ENCODE data around the gene ANGEL1. TPM values are rescaled to one million over a fixed set of nuclear protein-coding genes. Genes with fewer than 3 reads are reported as not detected.

The ANGEL1 gene
- total RNA-seq, 1 donor from 2014 or later, result 8.7 TPM

DNA sequence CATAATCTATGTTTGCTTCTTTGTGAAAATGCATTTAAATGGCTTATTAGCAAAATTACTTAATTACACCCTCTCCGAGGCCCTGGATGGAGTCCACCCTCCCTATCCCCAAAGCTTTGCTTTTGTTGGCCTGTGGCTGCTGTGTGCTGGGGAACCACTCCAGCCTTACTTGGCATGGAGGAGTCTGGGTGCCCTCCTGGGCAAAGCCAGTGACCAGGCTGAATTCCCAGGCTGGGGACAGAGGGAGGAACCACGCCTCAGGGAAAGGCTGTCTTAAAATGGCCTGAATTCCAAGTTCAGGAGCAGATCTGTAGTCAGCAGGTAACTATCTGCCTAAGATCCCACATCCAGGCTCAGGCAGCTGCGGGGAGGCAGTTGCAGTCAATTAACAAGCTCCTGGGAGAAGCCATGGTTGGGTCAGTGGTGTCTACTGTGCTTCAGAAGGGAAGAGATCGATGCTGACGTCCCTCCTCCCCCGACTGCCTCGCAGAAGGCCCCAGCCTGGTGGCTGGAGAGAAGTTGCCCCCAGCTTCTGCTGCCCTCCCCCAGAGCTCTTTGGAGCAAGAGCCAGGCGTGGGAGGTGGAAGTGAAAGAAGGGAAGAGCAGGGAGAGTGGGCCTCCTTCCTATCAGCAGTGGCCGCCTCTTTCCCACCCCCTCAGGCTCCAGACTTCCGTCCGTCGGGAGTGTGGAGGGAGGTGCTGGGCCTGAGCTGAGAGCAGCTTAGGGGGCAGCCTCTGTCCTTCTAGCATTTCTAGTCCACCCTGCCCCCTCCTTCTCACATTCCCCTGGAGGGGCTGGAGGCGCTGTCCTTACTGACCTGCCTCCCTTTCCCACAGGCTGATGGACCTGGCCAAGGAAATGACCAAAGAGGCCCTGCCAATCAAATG lies 40.1 kb downstream of the ANGEL1 start:
- DNase-seq (peak; percentile 64), ATAC-seq (ENCODE audit: poor library complexity) (peak; percentile 50)
- intact Hi-C loops (cut with DNase I), result no loop called here

DNA sequence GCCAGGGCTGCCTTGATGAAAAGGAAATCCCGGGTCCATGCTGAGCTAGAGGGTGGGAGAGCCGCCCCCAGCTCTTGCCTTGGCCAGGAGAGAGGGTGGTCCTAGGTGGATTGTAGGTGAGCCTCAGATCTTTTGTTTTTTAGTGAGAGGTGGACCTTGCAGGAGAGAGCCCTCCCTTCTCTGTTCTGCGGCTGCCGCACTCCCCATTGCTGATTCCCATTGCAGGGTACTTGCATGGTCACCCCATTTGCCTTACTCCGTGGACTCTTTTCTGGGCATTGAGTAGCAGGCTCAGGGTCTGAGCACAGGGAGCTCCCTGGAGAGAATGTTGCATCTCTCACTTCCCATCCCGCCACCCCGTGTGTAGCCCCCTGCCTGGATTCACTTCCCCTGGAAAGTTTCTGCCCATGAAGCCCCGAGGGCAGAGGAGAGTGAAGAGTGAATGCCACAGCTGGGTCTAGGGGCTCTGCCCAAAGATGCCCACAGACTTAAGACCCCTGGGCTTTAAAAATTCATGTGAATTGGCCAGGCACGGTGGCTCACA lies 41.2 kb downstream of the ANGEL1 start:
- DNase-seq (no peak), ATAC-seq (ENCODE audit: poor library complexity) (no peak)
- intact Hi-C loops (cut with DNase I), result no loop called here

- intact Hi-C loops (cut with DNase I), result no loop called here
Measured at GRCh38 chr14:76770521-76771436, 41.9 kb downstream of the ANGEL1 start.

GRCh38 chr14:76769636-76770292 lies 42.9 kb downstream of the ANGEL1 start:
- DNase-seq, result no peak
- ATAC-seq (ENCODE audit: poor library complexity), result no peak
- intact Hi-C loops (cut with DNase I), result no loop called here

More at GRCh38 chr14:76770521-76771436, 41.9 kb downstream of the ANGEL1 start:
- DNase-seq, result no peak
- ATAC-seq (ENCODE audit: poor library complexity), result no peak

DNA sequence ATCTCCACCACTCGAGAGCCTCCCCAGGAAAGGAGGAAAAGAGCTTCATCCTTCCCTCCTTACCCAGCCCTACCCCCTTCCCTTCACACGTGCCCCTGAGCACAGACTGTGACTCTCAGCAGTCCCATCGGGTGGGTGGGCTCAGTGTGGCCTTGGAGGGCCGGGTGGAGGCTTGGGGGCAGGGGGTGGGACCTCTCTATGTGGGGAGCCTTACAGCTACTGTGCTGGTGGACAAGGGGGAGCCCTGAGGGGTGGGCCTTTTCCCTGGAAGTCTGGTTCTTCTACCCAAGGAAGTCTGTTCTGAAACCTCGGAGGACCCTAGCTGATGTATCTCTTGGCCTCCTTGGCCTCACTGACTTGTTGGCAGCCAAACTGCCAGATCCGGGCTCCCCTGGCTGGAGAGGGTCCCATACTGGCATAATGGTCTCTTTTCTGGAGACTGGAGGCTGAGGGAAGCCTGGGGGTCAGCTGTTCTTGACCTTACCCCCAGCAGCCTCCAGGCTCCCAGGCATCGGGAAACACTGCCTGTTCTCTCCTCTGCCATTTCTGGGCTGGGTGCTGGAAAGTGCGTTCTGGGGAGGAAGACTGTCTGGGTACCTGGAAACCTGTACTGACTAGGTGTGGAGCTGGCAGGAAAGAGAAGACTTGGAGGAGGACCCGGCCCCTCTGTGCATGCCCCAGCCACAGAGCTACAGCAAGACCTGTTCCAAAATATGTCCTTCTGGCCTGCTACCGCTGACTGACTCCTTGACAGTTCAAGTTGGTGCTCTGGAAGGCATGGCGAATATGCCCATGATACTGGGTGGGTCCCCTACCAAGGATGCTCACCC lies 43.8 kb downstream of the ANGEL1 start:
- no peak for ATAC-seq (ENCODE audit: poor library complexity)
- intact Hi-C loops (cut with DNase I), result no loop called here
- no peak for DNase-seq

- DNase-seq, result peak; percentile 79
- peak; percentile 82 for ATAC-seq (ENCODE audit: poor library complexity)
- intact Hi-C loops (cut with DNase I), result no loop called here
Measured at GRCh38 chr14:76767681-76768656, 44.7 kb downstream of the ANGEL1 start.

GRCh38 chr14:76765461-76765931 lies 47.2 kb downstream of the ANGEL1 start:
- intact Hi-C loops (cut with DNase I), result no loop called here
- ATAC-seq (ENCODE audit: poor library complexity) (no peak), DNase-seq (no peak)

- no peak for ATAC-seq (ENCODE audit: poor library complexity)
- intact Hi-C loops (cut with DNase I), result loop anchor here (5.0 kb wide), 1 partner anchor 36 kb away; no protein-coding TSS in a partner anchor
- no peak for DNase-seq
Measured at GRCh38 chr14:76763096-76764041, 49.3 kb downstream of the ANGEL1 start.

DNA sequence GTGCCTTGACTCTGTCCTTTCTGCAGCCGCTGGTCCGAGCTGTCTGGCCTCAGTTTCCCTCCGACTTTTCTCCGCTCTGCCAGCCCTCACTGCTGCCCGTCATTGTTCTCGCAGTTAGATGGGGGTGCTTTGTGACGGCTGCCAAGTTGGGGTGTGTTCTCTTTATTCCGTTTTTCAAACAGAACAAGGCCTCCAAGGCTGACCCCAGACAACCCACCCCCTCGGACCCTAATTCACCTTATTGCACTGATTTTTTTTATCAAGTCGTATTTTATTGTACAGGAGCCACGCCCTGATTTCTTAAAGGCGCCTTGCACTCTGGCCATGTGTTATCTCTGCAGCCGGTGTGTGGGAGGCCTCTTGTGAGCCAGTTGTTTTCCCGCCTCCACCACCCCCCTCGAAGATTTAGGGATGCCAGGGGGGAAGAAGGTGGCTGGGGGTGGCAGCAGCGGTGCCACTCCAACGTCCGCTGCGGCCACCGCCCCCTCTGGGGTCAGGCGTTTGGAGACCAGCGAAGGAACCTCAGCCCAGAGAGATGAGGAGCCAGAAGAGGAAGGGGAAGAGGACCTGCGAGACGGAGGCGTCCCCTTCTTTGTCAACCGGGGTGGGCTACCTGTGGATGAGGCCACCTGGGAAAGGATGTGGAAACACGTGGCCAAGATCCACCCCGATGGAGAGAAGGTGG lies 50.1 kb downstream of the ANGEL1 start:
- intact Hi-C loops (cut with DNase I), result loop anchor here (5.0 kb wide), 1 partner anchor 35 kb away; no protein-coding TSS in a partner anchor
- ATAC-seq (ENCODE audit: poor library complexity) (no peak), DNase-seq (peak; percentile 43)

- intact Hi-C loops (cut with DNase I), result loop anchor here (5.0 kb wide), 1 partner anchor 35 kb away; no protein-coding TSS in a partner anchor
- no peak for ATAC-seq (ENCODE audit: poor library complexity)
- DNase-seq, result peak; percentile 40
Measured at GRCh38 chr14:76761960-76762410, 50.7 kb downstream of the ANGEL1 start.

DNA sequence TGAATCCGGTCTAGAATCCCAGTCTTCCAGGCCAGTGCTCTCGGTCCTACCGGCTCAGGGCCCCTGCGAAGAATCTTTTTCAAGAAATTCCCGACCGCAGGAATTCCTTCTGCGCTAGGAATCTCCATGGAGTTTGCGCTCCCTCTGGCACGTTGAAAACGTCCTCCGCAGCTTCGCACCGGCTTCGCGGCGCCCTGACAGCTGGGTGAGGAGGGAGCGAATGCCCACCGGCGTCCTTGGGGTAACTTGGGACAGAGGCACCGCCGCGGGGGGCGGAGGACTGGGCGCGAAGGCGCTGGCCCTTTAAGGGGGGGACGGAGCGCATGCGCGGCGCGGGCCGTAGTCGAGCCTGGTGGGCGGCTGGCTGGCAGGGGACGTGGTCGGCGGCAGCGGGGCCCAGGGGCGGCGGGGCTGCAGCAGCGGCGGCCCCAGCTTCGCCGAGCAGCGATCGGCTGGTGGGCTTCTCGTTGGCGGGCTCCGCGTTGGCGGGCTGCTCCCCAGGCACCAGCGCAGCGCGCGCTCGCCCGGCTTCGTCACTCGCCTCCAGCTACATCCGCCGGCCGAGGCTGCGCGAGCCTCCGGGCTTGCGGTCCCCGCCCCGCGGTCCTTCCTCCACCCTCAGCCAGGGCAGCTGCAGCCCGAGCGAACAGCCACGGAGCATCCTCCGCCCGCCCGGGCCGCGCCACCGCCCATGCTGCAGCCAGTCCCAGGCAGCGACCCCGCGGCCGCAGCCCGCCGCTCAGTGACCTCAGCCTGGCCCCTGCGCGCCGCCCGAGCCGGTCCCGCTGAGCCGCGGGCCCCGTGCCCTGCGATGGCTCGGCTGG lies 51.3 kb downstream of the ANGEL1 start, which contains the start of gene VASH1:
TSS of gene VASH1 (plus strand) at position 333 of the 824 bp plus-strand sequence. CDS start 1,354 bp downstream, outside the sequence.
- DNase-seq, result peak; percentile 88
- intact Hi-C loops (cut with DNase I), result loop anchor here (5.0 kb wide), 1 partner anchor 34 kb away; no protein-coding TSS in a partner anchor

DNA sequence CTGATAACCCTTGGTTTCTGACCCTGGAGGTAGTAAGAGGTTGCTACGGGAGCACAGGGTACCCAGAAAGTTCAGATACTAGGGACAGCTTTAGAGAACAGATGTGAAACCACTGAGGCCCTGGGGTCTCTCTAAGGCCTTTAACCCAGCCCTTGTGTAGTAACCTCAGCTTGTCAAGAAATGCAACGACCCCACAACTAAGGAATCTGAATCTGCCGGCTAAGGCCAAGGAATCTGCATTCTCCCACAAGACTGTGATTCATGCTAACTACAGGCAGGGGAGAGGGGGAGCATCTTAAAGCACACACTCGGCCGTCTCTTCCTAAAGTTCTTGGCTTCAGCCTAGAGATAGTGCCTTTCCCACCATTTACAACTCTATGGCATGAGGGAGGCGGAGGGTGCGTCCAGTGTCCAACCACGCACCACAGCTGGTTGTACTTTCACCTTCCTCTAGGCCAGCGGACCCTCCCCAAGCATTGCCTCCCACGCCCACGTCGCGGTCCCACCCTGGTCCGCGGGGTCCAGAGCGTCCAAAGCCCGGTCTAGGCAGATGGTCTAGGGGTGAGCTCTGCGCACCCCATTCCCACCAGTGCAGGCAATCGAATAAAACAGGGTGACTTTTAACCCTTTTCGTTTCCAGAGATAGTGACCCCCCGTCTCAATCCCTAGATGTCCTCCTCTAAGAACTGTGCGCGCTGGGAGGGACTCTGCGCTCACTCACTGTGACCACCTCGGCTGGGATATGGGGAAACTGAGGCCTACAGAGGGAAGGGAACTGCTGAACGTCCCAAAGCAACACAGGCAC lies 52.1 kb downstream of the ANGEL1 start:
- DNase-seq (no peak), ATAC-seq (ENCODE audit: poor library complexity) (peak; percentile 2)
- intact Hi-C loops (cut with DNase I), result loop anchor here (5.0 kb wide), 1 partner anchor 33 kb away; no protein-coding TSS in a partner anchor

More for the DNA sequence above, 51.3 kb downstream of the ANGEL1 start, which contains the start of gene VASH1:
- ATAC-seq (ENCODE audit: poor library complexity), result peak; percentile 88

DNA sequence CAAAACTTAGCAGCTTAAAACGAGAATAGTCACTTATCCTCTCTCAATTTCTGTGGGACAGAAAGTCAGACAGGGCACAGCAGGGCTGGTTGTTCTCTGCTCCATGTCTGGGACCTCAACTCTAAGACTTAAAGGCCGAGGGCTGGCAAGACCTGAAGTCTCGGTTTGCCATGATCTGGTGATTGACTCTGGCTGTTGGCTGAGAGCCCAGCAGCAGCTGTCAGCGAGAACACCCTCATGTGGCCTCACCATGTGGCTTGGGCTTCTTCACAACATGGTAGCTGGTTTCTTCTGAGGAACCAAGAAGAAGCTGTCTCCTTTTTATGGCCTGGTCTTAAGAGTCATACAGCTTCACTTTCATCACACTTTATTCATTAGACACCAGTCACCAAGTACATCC lies 53.1 kb downstream of the ANGEL1 start:
- intact Hi-C loops (cut with DNase I), result no loop called here
- DNase-seq (no peak), ATAC-seq (ENCODE audit: poor library complexity) (no peak)
